ENCODE results near the gene KRT81. TPM values are rescaled to one million over a fixed set of nuclear protein-coding genes. Genes with fewer than 3 reads are reported as not detected.

KRT81 gene
- total RNA-seq, 4 donors from 2014 or later, result 0.19 to 0.42 TPM; not detected in 2

DNA sequence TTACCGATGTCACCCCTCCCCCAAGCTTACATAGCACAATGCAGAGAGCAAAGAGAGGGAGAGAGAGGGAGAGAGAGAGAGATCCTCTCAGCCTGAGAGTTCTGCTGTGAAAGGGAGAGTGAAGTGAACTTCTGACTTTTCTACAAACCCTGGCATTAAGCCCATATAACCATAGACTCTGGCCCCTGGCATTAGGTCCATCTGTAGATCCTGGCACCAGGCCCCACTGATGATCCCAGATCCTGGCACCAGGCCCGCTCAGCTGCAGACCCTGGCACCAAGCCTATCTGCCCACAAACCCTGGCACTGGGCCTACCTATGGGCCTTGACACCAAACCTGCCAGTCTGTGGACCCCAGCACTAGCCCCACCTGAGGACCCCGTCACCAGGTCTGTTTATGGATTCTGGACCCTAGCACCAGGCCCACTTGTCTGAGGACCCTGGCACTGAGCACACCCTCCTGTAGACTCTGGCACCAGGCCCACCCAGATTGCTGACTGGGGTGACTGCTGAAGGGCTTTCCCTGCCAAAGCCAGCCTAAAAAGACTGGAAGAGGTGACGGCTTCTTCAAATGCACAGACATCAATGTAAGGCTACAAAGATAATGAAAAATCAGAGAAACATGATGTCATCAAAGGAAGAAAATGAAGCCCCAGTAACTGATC, 44.4 kb upstream of the KRT81 start:
- H3K27me3 ChIP-seq, result no peaks in the 10 kb centered on the region
- H3K4me1 ChIP-seq, result no peaks in the 10 kb centered on the region
- DNase-seq (ENCODE audit: extremely low spot score), result no peak
- H3K9me3 ChIP-seq, result peaks cover 0 to 18% (median 11%) of the 10 kb centered on the region in 4 donors
- TF ChIP-seq POLR2A (IDR thresholded peaks at IDR 0.05; ENCODE audit: low read depth) (no peak), EP300 (IDR thresholded peaks at IDR 0.05) (no peak), CTCF (IDR thresholded peaks at IDR 0.05) (no peak), POLR2AphosphoS5 (IDR thresholded peaks at IDR 0.05) (no peak)
- no peaks in the 10 kb centered on the region for H3K36me3 ChIP-seq
- H3K27ac ChIP-seq (replicated peaks in 1 of 4), result no peak overlapping the region
- WGBS, result 80% methylated on average over 4 of the region's 4 CpGs
- intact Hi-C loops (cut with DNase I), result no loop called here
- H3K4me3 ChIP-seq, result no peak overlapping the region

GRCh38 chr12:52334185-52334584, 42.9 kb upstream of the KRT81 start:
- Histone ChIP-seq H3K9me3 (peaks cover 0 to 18% (median 11%) of the 10 kb centered on the region in 4 donors), H3K27me3 (no peaks in the 10 kb centered on the region), H3K4me1 (no peaks in the 10 kb centered on the region), H3K4me3 (no peak overlapping the region), H3K36me3 (no peaks in the 10 kb centered on the region), H3K27ac (replicated peaks in 1 of 4) (no peak overlapping the region)
- WGBS, result 88% methylated on average over 3 of the region's 3 CpGs
- TF ChIP-seq EP300 (IDR thresholded peaks at IDR 0.05) (no peak), CTCF (IDR thresholded peaks at IDR 0.05) (no peak), POLR2A (IDR thresholded peaks at IDR 0.05; ENCODE audit: low read depth) (no peak), POLR2AphosphoS5 (IDR thresholded peaks at IDR 0.05) (no peak)
- intact Hi-C loops (cut with DNase I), result no loop called here
- DNase-seq (ENCODE audit: extremely low spot score), result no peak

GRCh38 chr12:52333321-52333720, 42.0 kb upstream of the KRT81 start:
- Histone ChIP-seq H3K4me3 (no peak overlapping the region), H3K27ac (replicated peaks in 1 of 4) (no peak overlapping the region), H3K27me3 (no peaks in the 10 kb centered on the region), H3K36me3 (no peaks in the 10 kb centered on the region), H3K4me1 (no peaks in the 10 kb centered on the region), H3K9me3 (peaks cover 0 to 18% (median 11%) of the 10 kb centered on the region in 4 donors)
- WGBS, result 69% methylated on average over 2 of the region's 3 CpGs
- intact Hi-C loops (cut with DNase I), result no loop called here
- DNase-seq (ENCODE audit: extremely low spot score), result no peak
- TF ChIP-seq POLR2A (IDR thresholded peaks at IDR 0.05; ENCODE audit: low read depth) (no peak), POLR2AphosphoS5 (IDR thresholded peaks at IDR 0.05) (no peak), CTCF (IDR thresholded peaks at IDR 0.05) (no peak), EP300 (IDR thresholded peaks at IDR 0.05) (no peak)

- Histone ChIP-seq H3K9me3 (peaks cover 0 to 18% (median 11%) of the 10 kb centered on the region in 4 donors), H3K4me3 (no peak overlapping the region), H3K27me3 (no peaks in the 10 kb centered on the region), H3K4me1 (peaks cover 0 to 5% (median 2%) of the 10 kb centered on the region in 4 donors), H3K36me3 (no peaks in the 10 kb centered on the region), H3K27ac (replicated peaks in 1 of 4) (no peak overlapping the region)
- DNase-seq (ENCODE audit: extremely low spot score), result no peak
- intact Hi-C loops (cut with DNase I), result no loop called here
- no peak for TF ChIP-seq POLR2A (IDR thresholded peaks at IDR 0.05; ENCODE audit: low read depth)
- TF ChIP-seq POLR2AphosphoS5 (IDR thresholded peaks at IDR 0.05), result no peak
- TF ChIP-seq EP300 (IDR thresholded peaks at IDR 0.05), result no peak
- TF ChIP-seq CTCF (IDR thresholded peaks at IDR 0.05), result no peak
- WGBS, result 100% methylated on average over 1 of the region's 1 CpG
Measured at GRCh38 chr12:52332381-52332780, 41.0 kb upstream of the KRT81 start.

DNA sequence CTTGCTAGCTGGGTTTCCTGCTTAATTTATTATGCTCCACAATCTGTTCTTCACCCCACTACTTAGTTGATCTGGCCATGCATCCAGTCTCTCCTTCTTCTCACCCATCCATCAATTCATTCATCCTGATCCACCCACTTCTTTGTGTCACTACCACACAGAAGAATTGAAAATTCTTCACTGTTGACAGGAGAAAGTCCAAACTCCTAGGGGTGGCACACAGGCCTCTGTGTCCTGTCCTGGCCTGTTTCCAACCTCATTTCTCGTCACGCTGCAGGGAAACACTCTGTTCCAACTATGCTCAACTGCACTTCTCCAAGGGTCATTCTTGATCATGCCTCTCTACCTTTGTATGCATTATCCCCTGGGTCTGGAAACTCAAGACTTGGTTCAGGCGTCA, 40.5 kb upstream of the KRT81 start:
- TF ChIP-seq POLR2AphosphoS5 (IDR thresholded peaks at IDR 0.05) (no peak), POLR2A (IDR thresholded peaks at IDR 0.05; ENCODE audit: low read depth) (no peak), EP300 (IDR thresholded peaks at IDR 0.05) (no peak), CTCF (IDR thresholded peaks at IDR 0.05) (no peak)
- H3K27me3 ChIP-seq, result no peaks in the 10 kb centered on the region
- intact Hi-C loops (cut with DNase I), result no loop called here
- H3K9me3 ChIP-seq, result peaks cover 0 to 16% (median 8%) of the 10 kb centered on the region in 4 donors
- H3K4me1 ChIP-seq, result peaks cover 0 to 7% (median 2%) of the 10 kb centered on the region in 4 donors
- 86% methylated on average over 3 of the region's 3 CpGs for WGBS
- H3K36me3 ChIP-seq, result no peaks in the 10 kb centered on the region
- DNase-seq (ENCODE audit: extremely low spot score), result no peak
- H3K4me3 ChIP-seq, result no peak overlapping the region
- H3K27ac ChIP-seq (replicated peaks in 1 of 4), result no peak overlapping the region

Data from esophagus muscularis mucosa (tissue), 4 donors.